Caco-2 (cell line): Measurements from ENCODE around the gene TFB1M. TPM values are rescaled to one million over a fixed set of nuclear protein-coding genes. Genes with fewer than 3 reads are reported as not detected.
A peak's percentile ranks its signal among the peaks of the same experiment; 100 is the strongest.

Experiments
- BruUV-seq: library from RNA; stranded (reverse); fragments of 400-500 nt; replicated peaks from 2 replicates; lab custom pipeline; 2021; lab: Mats Ljungman, UMichigan
- CTCF ChIA-PET: fragments of 300-600 bp; sonication (Branson Sonifier 250); formaldehyde crosslinking; loops from one replicate; lab custom pipeline; 2022; ENCODE audit warnings: antibody characterized with exemption; lab: Charles Lee
- POLR2A ChIA-PET: fragments of 300-600 bp; sonication (Branson Sonifier 250); formaldehyde crosslinking; loops from one replicate; lab custom pipeline; 2022; ENCODE audit warnings: antibody characterized with exemption; lab: Charles Lee
- DNase-seq, 2 experiments: peaks; one replicate each; pipeline versions ENCODE4 v3.0.0 to v3.0.0-alpha.2; 2020 to 2022
- H3K27me3 ChIP-seq: replicated peaks from 2 replicates; pipeline ENCODE4 v1.6.0; 2011; ENCODE audit warnings: low read length; ENCODE audit not compliant: control insufficient read depth, insufficient read depth
- H3K36me3 ChIP-seq: 2 replicates; pipeline ENCODE4 v1.5.1; 2011; ENCODE audit warnings: low read length; ENCODE audit not compliant: control insufficient read depth, insufficient read depth
- H3K4me1 ChIP-seq: fragments of 250-450 bp; sonication (Bioruptor Pico); 2 replicates; pipeline ENCODE4 v1.5.1; 2020; ENCODE audit warnings: mild to moderate bottlenecking
- H3K4me3 ChIP-seq: 2 replicates; pipeline ENCODE4 v1.5.1; 2011; ENCODE audit warnings: low read depth, mild to moderate bottlenecking, control low read depth, low read length
- H3K9me3 ChIP-seq: fragments of 250-450 bp; sonication (Bioruptor Pico); 2 replicates; pipeline ENCODE4 v1.5.1; 2020; ENCODE audit warnings: mild to moderate bottlenecking, moderate library complexity
- H3K27ac Mint-ChIP-seq: one replicate; pipeline ENCODE4 v1.8.0; 2022; ENCODE audit warnings: mixed read lengths; ENCODE audit not compliant: unreplicated experiment
- H3K27me3 Mint-ChIP-seq: one replicate; pipeline ENCODE4 v1.8.0; 2022; ENCODE audit warnings: mixed read lengths; ENCODE audit not compliant: insufficient read depth, unreplicated experiment
- H3K36me3 Mint-ChIP-seq: one replicate; pipeline ENCODE4 v1.8.0; 2022; ENCODE audit warnings: mild to moderate bottlenecking, mixed read lengths; ENCODE audit not compliant: insufficient read depth, unreplicated experiment
- H3K4me1 Mint-ChIP-seq: one replicate; pipeline ENCODE4 v1.8.0; 2022; ENCODE audit warnings: low read depth, mixed read lengths; ENCODE audit not compliant: unreplicated experiment
- H3K4me3 Mint-ChIP-seq: one replicate; pipeline ENCODE4 v1.8.0; 2022; ENCODE audit warnings: mild to moderate bottlenecking, moderate library complexity, mixed read lengths; ENCODE audit not compliant: unreplicated experiment
- H3K9me3 Mint-ChIP-seq: one replicate; pipeline ENCODE4 v1.8.0; 2022; ENCODE audit warnings: mixed read lengths; ENCODE audit not compliant: unreplicated experiment
- intact Hi-C: fragments of 100-400 bp; cut with micrococcal nuclease; formaldehyde crosslinking; loops from one replicate; pipeline ENCODE4 v1.10.0; 2022; ENCODE audit not compliant: unreplicated experiment
- total RNA-seq: library from RNA; stranded (reverse); gene quantifications from 2 replicates; pipeline ENCODE4 v1.2.3, GENCODE V29; 2022
- TF ChIP-seq, protein P1 (sequence below), 2 experiments: fragments of 200-600 bp in 1 of 2; IDR thresholded peaks; 1 replicate in 1 of 2; 2 replicates in 1 of 2; pipeline versions ENCODE4 v1.5.1 to v1.8.0; 2011 to 2022; ENCODE audit warnings: antibody characterized with exemption in 1 of 2, control low read depth in 1 of 2, inconsistent platforms in 1 of 2, low read depth in 1 of 2, low read length in 1 of 2, mild to moderate bottlenecking in 1 of 2, moderate library complexity in 1 of 2; ENCODE audit not compliant: insufficient read depth in 1 of 2, severe bottlenecking in 1 of 2, unreplicated experiment in 1 of 2

The TFB1M gene
- total RNA-seq, 1 experiment from 2014 or later = 35.7 TPM

DNA sequence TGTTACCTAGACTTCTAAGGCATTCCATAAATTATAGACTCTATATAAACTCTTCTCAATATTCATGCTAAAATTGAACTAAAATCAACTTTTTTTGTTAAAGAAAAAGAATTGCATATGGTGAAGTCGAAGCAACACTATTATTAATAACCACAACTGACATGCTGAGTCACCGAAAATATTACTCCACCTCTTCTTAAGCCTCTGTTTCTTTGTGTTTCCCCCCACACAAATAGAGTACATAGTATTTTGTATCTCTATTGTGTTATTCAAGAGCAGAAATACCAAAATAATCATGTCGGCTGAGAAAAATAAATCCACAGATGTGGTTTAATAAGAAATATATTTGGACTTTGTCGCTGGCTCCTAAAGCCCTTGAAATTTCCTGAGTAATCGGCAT is 23.8 kb downstream of the TFB1M start:
- H3K36me3 Mint-ChIP-seq = peaks cover 35% of the 10 kb centered on the region
- H3K9me3 Mint-ChIP-seq = no peaks in the 10 kb centered on the region
- ChIA-PET POLR2A (no interaction called here), CTCF (no interaction called here)
- DNase-seq = no peak
- no peak overlapping the region for H3K4me3 Mint-ChIP-seq
- no TSS peak for BruUV-seq
- Histone ChIP-seq H3K4me1 (no peaks in the 10 kb centered on the region), H3K4me3 (no peak overlapping the region), H3K9me3 (no peaks in the 10 kb centered on the region), H3K27me3 (no peaks in the 10 kb centered on the region), H3K36me3 (peaks cover 1% of the 10 kb centered on the region; the same call in 1 of the 2 replicates)
- H3K27me3 Mint-ChIP-seq = no peaks in the 10 kb centered on the region
- TF ChIP-seq, protein P1, sequence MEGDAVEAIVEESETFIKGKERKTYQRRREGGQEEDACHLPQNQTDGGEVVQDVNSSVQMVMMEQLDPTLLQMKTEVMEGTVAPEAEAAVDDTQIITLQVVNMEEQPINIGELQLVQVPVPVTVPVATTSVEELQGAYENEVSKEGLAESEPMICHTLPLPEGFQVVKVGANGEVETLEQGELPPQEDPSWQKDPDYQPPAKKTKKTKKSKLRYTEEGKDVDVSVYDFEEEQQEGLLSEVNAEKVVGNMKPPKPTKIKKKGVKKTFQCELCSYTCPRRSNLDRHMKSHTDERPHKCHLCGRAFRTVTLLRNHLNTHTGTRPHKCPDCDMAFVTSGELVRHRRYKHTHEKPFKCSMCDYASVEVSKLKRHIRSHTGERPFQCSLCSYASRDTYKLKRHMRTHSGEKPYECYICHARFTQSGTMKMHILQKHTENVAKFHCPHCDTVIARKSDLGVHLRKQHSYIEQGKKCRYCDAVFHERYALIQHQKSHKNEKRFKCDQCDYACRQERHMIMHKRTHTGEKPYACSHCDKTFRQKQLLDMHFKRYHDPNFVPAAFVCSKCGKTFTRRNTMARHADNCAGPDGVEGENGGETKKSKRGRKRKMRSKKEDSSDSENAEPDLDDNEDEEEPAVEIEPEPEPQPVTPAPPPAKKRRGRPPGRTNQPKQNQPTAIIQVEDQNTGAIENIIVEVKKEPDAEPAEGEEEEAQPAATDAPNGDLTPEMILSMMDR (IDR thresholded peaks at IDR 0.05; ENCODE audit: insufficient read depth in 1 of 2, low read depth in 1 of 2, low read length in 1 of 2, severe bottlenecking in 1 of 2, unreplicated experiment in 1 of 2) = no peak
- intact Hi-C loops = no loop called here
- no peak overlapping the region for H3K27ac Mint-ChIP-seq
- peaks cover 10% of the 10 kb centered on the region for H3K4me1 Mint-ChIP-seq

DNA sequence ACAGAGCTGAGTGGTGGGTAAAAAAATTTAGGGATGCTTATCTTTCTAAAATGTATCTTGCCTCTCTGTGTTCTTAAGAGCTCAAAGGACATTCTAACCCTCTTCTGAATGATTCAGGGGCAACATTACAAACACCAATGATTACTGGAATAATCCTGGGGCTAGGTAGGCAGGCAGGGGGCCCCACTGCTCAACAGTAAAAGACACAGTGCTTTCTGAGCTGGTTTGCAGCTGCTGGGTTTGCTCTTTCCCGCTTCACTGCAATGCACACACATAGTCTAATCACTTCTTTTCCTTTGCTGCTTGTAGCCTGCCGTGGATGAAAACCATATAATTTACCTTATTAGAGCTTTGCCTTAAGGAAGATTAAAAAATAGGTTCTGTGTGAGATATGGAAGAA is 26.5 kb downstream of the TFB1M start:
- no peak overlapping the region for H3K4me3 ChIP-seq
- H3K9me3 ChIP-seq = no peaks in the 10 kb centered on the region
- Mint-ChIP-seq H3K4me1 (peaks cover 10% of the 10 kb centered on the region), H3K36me3 (peaks cover 33% of the 10 kb centered on the region), H3K27me3 (no peaks in the 10 kb centered on the region), H3K27ac (no peak overlapping the region), H3K4me3 (no peak overlapping the region), H3K9me3 (no peaks in the 10 kb centered on the region)
- H3K27me3 ChIP-seq = no peaks in the 10 kb centered on the region
- intact Hi-C loops = no loop called here
- H3K4me1 ChIP-seq = no peaks in the 10 kb centered on the region
- ChIA-PET POLR2A (no interaction called here), CTCF (interaction anchor here (0.7 to 1.3 kb wide), 3 partner anchors 11 to 207 kb away, joined by 3 to 5 read pairs (median 4); no protein-coding TSS in a partner anchor)
- peaks cover 1% of the 10 kb centered on the region; the same call in 1 of the 2 replicates for H3K36me3 ChIP-seq
- DNase-seq = peak in 1 of 2 experiments; percentile 6
- BruUV-seq = no TSS peak
- TF ChIP-seq, protein P1 (IDR thresholded peaks at IDR 0.05; ENCODE audit: insufficient read depth in 1 of 2, low read depth in 1 of 2, low read length in 1 of 2, severe bottlenecking in 1 of 2, unreplicated experiment in 1 of 2) = peak in 1 of 2 experiments; percentile 3

DNA sequence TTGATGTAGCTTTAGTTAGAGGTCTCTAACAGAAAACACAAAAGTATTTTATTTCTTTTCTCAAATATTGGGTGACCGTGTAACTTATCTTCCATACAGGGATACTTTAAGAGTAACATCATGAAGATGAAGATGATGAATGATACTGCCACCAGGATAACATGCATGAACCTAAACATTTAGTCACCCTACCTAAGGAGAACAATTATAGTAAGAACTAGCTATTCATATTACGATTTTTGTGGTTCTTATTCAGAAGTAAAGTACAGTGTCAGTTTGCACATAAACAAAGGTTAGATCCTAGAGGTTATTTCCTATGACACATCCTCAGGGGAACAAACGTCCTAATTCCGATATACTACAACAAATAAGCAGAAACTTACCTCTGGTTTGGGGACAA is 29.5 kb downstream of the TFB1M start:
- DNase-seq = no peak
- Histone ChIP-seq H3K27me3 (no peaks in the 10 kb centered on the region), H3K9me3 (no peaks in the 10 kb centered on the region), H3K36me3 (no peaks in the 10 kb centered on the region), H3K4me3 (no peak overlapping the region), H3K4me1 (no peaks in the 10 kb centered on the region)
- intact Hi-C loops = no loop called here
- Mint-ChIP-seq H3K4me3 (no peak overlapping the region), H3K4me1 (peaks cover 10% of the 10 kb centered on the region), H3K27me3 (no peaks in the 10 kb centered on the region), H3K36me3 (peaks cover 22% of the 10 kb centered on the region), H3K9me3 (no peaks in the 10 kb centered on the region), H3K27ac (no peak overlapping the region)
- BruUV-seq = no TSS peak
- POLR2A ChIA-PET = interaction anchor here (0.6 kb wide), 1 partner anchor 599 kb away, joined by 6 read pairs; no protein-coding TSS in a partner anchor
- TF ChIP-seq, protein P1 (IDR thresholded peaks at IDR 0.05; ENCODE audit: insufficient read depth in 1 of 2, low read depth in 1 of 2, low read length in 1 of 2, severe bottlenecking in 1 of 2, unreplicated experiment in 1 of 2) = no peak
- CTCF ChIA-PET = no interaction called here
